SK-N-MC (cell line): Measurements from ENCODE around the gene LTA.

Experiments
- EZH2 ChIP-seq: fragments of 200-600 bp; sonication (generic); IDR thresholded peaks from one replicate; pipeline ENCODE4 v1.6.1; 2017; ENCODE audit warnings: antibody characterized with exemption
- FOXP2 ChIP-seq: optimal IDR thresholded peaks from 2 replicates; pipeline ENCODE3; 2011; ENCODE audit warnings: mild to moderate bottlenecking, moderate library complexity; ENCODE audit not compliant: insufficient read depth; ENCODE audit errors: extremely low read length, control extremely low read depth
- POLR2AphosphoS5 ChIP-seq: IDR thresholded peaks from 2 replicates; pipeline ENCODE4 v1.6.1; 2012; ENCODE audit warnings: mild to moderate bottlenecking, low read depth, low read length, borderline replicate concordance

GRCh38 chr6:31546958-31547726 lies 24.9 kb upstream of the LTA start, which contains the start of gene NFKBIL1:
- TF ChIP-seq EZH2 (no peak), POLR2AphosphoS5 (peak; percentile 74), FOXP2 (no peak)
